Measurements from ENCODE around the gene BCL7B.
"Not testable (repeated sequence)": the region's sequence is repeated elsewhere in the genome, so short reads cannot be mapped to it uniquely, and the experiment has no call there.

BCL7B gene

DNA sequence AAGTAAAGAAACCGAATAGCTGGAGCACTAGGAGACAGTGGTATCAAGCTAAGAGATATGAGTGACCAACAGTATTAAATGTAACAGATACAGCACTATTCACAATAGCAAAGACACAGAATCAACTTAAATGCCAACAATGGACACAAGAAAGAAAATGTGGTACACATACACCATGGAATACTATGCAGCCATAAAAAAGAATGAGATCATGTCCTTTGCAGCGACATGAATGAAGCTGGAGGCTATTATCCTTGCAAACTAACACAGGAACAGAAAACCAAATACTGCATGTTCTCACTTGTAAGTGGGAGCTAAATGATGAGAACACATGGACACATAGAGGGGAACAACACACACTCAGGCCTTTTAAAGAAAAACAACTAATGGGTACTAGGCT lies 62.0 kb downstream of the BCL7B start:
- DNase-seq (ENCODE audit: low spot score) = not testable (repeated sequence)

- no peak for DNase-seq (ENCODE audit: low spot score)
These were observed 67.5 kb downstream of the BCL7B start for GRCh38 chr7:73489976-73490375.

- no peak for DNase-seq (ENCODE audit: low spot score)
These were observed 70.0 kb downstream of the BCL7B start for GRCh38 chr7:73487486-73487885.

Data from SW480 (cell line).